Lower leg skin (tissue), 4 donors: ENCODE data around the gene ZNF22. TPM values are rescaled to one million over a fixed set of nuclear protein-coding genes. Genes with fewer than 3 reads are reported as not detected.
A peak's percentile ranks its signal among the peaks of the same experiment; 100 is the strongest.

Experiments
- DNase-seq, 2 donors: peaks; one replicate each; pipeline ENCODE4 v3.0.0-alpha.2; 2019; ENCODE audit warnings: low spot score in 2 of 2
- H3K4me3 ChIP-seq: fragments of 200-600 bp; sonication (generic); 2 replicates; pipeline ENCODE4 v1.5.1; 2017; ENCODE audit warnings: mild to moderate bottlenecking, low read depth; ENCODE audit not compliant: poor library complexity, severe bottlenecking
- POLR2A ChIP-seq, 2 donors: fragments of 450-650 bp; IDR thresholded peaks; one replicate each; pipeline ENCODE4 v1.6.1; 2016 to 2017; ENCODE audit warnings: antibody characterized with exemption in 2 of 2, mild to moderate bottlenecking in 1 of 2, moderate library complexity in 1 of 2
- WGBS, 2 donors: methylation state at CpG; one replicate each; pipeline ENCODE4 v1.1.5; 2018; 5-methylcytosine and 5-hydroxymethylcytosine counted together
- intact Hi-C: fragments of 100-400 bp; cut with DNase I; formaldehyde crosslinking; loops from one replicate; pipeline ENCODE4 v1.15.0; 2023; ENCODE audit warnings: low total_unique reads
- total RNA-seq, 4 donors: library from RNA; depleted of rRNA; stranded (reverse); fragments of >200 nt; gene quantifications; one replicate each; pipeline ENCODE4 v1.1.0, GENCODE V29; 2016
- TF ChIP-seq, protein P1 (sequence below), 3 donors: fragments of 450-650 bp; IDR thresholded peaks; one replicate each; pipeline ENCODE4 v1.5.1; 2016; ENCODE audit warnings: antibody characterized with exemption in 3 of 3, mild to moderate bottlenecking in 3 of 3, moderate library complexity in 2 of 3

Gene ZNF22
- total RNA-seq, 4 donors from 2014 or later = 6.7 to 14.1 (median 9.4) TPM

DNA sequence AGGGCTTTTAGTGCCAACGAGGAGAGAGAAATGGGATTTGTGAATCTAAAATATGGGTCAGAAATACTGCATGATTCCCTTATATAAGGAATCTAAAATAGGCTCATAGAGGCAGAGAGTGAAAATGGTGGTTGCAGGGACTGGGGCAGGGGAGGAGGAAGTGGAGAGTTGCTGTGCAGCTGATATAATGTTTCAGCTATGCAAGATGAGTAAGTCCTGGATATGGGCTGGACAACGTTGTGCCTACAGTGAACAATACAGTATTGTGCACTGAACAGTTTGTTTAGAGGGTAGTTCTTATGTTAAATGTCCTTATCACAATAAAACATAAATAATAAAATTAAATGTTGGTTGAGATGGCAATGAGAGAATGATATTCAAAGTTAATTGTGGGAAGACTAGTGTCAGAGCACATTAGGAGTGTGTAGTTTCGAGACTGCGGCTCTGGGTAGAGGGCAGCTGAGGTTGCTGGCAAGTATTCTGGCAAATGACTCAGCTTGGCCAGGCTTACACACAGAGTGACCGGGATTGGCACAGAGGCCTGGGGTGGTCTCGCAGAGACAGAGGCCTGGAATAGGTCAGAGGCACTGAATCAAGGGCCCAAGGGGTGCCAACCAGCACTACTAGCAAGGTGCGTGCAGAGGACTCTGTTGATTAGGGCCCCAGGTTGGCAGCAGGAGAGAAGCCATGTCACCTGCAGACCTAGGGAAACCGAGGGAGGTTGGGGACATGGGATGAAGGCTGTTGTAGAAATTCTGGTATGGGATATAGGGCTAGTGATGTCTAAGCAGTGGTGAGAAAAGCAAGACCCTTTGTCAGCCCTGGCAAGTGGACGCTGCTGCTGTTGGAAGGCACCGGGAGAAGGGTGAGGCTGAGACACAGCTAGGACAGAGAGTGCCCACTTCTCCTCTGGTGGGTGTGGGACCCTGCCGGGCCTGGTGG, 19.3 kb upstream of the ZNF22 start:
- intact Hi-C loops = no loop called here
- peak in 1 of 2 donors; percentile 83 for DNase-seq
- WGBS, 2 donors = 64 to 70% methylated on average over 11 of the region's 11 CpGs
- TF ChIP-seq, protein P1, sequence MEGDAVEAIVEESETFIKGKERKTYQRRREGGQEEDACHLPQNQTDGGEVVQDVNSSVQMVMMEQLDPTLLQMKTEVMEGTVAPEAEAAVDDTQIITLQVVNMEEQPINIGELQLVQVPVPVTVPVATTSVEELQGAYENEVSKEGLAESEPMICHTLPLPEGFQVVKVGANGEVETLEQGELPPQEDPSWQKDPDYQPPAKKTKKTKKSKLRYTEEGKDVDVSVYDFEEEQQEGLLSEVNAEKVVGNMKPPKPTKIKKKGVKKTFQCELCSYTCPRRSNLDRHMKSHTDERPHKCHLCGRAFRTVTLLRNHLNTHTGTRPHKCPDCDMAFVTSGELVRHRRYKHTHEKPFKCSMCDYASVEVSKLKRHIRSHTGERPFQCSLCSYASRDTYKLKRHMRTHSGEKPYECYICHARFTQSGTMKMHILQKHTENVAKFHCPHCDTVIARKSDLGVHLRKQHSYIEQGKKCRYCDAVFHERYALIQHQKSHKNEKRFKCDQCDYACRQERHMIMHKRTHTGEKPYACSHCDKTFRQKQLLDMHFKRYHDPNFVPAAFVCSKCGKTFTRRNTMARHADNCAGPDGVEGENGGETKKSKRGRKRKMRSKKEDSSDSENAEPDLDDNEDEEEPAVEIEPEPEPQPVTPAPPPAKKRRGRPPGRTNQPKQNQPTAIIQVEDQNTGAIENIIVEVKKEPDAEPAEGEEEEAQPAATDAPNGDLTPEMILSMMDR (IDR thresholded peaks at IDR 0.05) = no peak
- TF ChIP-seq POLR2A (IDR thresholded peaks at IDR 0.05) = no peak
- H3K4me3 ChIP-seq = no peak overlapping the region

DNA sequence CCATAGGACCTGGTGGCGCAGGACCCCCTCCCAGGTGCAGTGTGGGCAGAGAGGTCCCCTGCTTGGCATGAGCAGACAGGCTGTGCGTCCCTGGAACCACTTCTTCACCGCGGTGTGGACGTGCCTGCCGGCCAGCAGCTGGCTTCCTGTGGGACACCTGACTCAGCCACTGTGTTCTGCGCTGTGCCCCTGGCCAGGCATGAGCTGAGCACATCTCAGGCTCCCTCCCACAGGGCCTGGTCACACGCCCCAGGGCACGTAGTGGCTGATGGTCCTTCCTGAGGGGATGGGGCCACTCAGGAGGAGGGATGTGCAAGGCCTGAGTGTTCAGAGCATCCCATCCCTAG, 18.6 kb upstream of the ZNF22 start:
- 75 to 89% methylated on average over 8 to 9 of the region's 9 CpGs for WGBS, 2 donors
- TF ChIP-seq, protein P1 (IDR thresholded peaks at IDR 0.05) = no peak
- TF ChIP-seq POLR2A (IDR thresholded peaks at IDR 0.05) = no peak
- no peak overlapping the region for H3K4me3 ChIP-seq
- DNase-seq = peak in 1 of 2 donors; percentile 87
- intact Hi-C loops = no loop called here

DNA sequence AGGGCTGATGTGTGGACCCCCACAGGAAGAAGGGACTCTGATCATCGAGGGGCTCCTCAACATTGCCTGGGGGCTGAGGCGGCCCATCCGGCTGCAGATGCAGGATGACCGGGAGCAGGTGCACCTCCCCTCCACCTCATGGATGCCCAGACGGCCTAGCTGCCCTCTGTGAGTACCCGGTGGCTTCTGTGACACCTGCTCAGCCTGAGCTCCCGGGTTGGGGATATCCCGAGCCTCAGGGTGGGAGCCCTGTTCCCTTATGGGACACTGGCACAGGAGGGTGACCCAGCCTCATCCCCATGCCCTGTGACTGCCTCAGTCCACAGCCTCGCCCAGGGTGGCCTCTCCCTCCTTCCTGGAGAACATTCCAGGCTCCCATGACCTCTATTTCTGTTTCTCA, 18.2 kb upstream of the ZNF22 start:
- DNase-seq = peak in 1 of 2 donors; percentile 77
- TF ChIP-seq POLR2A (IDR thresholded peaks at IDR 0.05) = no peak
- TF ChIP-seq, protein P1 (IDR thresholded peaks at IDR 0.05) = no peak
- 90 to 94% methylated on average over 9 of the region's 9 CpGs for WGBS, 2 donors
- no peak overlapping the region for H3K4me3 ChIP-seq
- intact Hi-C loops = no loop called here

DNA sequence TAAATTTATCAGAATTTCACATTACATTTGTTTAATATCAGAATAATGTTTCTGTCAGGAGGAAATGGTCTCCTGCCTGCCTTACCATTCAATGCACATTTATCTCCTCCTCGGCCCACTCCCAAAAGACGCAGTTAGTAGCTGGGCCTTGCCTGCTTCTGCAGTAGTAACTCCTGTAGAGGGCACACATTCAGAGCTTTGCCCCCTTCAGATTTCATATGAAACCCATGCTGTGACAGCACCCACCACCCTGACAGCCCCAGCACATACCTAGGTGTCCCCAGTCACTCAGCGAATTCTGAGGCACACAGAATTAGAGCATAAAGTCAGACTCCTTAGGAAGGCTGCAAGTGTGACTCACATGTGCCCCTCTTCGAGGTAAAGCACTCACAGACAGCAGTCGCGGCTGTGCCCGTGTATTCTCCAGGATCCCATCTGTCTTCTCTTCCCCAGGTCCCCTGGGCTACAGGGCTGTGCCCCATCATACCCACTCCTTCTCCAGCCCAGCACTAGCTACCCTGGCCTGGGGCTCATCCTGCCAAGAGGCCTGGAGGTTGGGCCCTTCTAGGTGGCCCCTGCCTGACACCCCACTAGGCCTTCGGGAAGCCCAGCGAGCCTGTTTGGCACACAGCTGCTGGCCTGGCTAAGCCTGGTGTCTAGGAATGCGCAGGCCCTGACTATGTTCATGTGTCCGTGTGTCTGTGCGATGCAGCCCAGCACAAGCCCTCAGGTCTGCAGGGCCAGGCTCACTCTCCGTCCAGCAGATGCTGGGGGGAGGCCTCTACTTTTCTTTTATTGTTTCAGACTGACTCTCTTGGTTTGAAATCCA, 17.4 kb upstream of the ZNF22 start:
- intact Hi-C loops = no loop called here
- DNase-seq = peak in 1 of 2 donors; percentile 79
- TF ChIP-seq POLR2A (IDR thresholded peaks at IDR 0.05) = no peak
- TF ChIP-seq, protein P1 (IDR thresholded peaks at IDR 0.05) = no peak
- H3K4me3 ChIP-seq = no peak overlapping the region
- 89 to 90% methylated on average over 11 to 13 of the region's 13 CpGs for WGBS, 2 donors

DNA sequence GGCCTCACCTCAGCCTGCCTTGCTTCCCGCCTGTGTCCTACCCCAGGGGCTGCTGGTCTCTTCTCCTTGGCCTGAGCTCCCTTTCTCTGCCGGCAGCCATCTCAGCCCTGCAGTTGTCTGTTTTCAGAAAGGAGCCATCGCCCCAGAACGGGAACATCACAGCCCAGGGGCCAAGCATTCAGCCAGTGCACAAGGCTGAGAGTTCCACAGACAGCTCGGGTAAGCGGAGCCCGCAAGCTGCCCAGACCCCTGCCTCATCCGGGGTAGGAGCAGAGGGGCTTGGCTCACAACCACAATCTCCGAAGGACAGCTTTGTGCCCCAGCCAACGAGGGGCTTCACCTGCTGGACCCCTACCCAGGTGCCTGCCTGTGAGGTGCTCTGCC, 16.8 kb upstream of the ZNF22 start:
- intact Hi-C loops = no loop called here
- DNase-seq = no peak
- no peak for TF ChIP-seq POLR2A (IDR thresholded peaks at IDR 0.05)
- TF ChIP-seq, protein P1 (IDR thresholded peaks at IDR 0.05) = no peak
- H3K4me3 ChIP-seq = no peak overlapping the region
- 93% methylated on average over 7 to 10 of the region's 10 CpGs for WGBS, 2 donors
